Measurements from ENCODE around the gene INF2.

Gene INF2

DNA sequence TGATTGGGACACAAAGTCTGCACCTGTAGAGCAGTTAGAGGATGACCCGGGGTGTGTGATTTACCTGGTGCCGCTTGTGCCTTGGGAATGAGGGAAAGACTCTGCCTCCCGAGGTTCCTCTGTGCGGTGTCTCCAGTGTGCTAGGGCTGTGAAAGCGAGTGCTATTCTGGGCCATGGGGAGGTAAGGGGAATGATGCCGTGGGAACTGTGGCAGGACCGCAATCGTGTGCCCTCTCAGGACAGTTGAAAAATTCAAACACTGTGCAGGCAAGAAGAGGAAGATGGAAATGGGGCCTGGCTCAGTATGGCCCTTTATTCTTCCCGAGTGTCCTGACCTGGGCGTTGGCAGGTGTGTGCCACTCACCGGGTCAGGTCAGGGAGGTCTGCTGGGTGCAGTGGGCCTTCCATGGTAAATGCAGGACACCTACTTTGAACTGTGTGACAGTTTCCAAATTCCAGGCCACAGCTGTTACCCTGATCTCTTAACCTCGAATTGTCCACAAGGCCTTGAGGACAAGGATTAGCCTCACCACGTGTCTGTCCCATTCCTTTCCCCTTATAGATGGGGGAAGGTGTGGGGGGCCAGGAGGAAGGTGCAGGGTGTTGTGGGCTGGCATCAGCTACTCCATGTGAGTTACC, 64.9 kb downstream of the INF2 start:
- peaks cover 12 to 16% of the 10 kb centered on the region in 2 donors for H3K4me1 ChIP-seq (ENCODE audit: control insufficient read depth in 2 of 2, insufficient read depth in 1 of 2, low read depth in 1 of 2, low read length in 2 of 2)
- no peak overlapping the region for H3K27ac ChIP-seq (replicated peaks; ENCODE audit: low read length)
- no peak overlapping the region for H2BK120ac ChIP-seq (ENCODE audit: low read depth, low read length)
- H4K91ac ChIP-seq (ENCODE audit: low read depth, low read length, poor library complexity) = no peak overlapping the region
- no peak for DNase-seq (ENCODE audit: low spot score)
- H3K4me2 ChIP-seq (ENCODE audit: insufficient read depth, low read length, poor library complexity, severe bottlenecking) = peak overlapping the region; percentile 75
- H3K9me3 ChIP-seq (replicated peaks in 1 of 2; ENCODE audit: control insufficient read depth in 2 of 2, insufficient read depth in 1 of 2, low read depth in 1 of 2, low read length in 2 of 2) = peaks cover 9 to 19% of the 10 kb centered on the region in 2 donors
- no peak overlapping the region for H3K18ac ChIP-seq (ENCODE audit: low read length)
- H3K4ac ChIP-seq (ENCODE audit: low read length) = no peak overlapping the region
- H2BK12ac ChIP-seq (ENCODE audit: low read length) = no peak overlapping the region
- peak overlapping the region; percentile 18 for H3K23ac ChIP-seq (ENCODE audit: low read depth, low read length, poor library complexity)
- H3K9ac ChIP-seq (ENCODE audit: low read depth, low read length, poor library complexity) = no peak overlapping the region
- H2BK15ac ChIP-seq (ENCODE audit: low read length) = no peak overlapping the region
- H3K79me1 ChIP-seq (ENCODE audit: low read depth, low read length) = peaks cover 34% of the 10 kb centered on the region
- H3K36me3 ChIP-seq (replicated peaks in 1 of 2; ENCODE audit: control insufficient read depth in 2 of 2, insufficient read depth in 2 of 2, low read length in 2 of 2) = peaks cover 36 to 50% of the 10 kb centered on the region in 2 donors
- WGBS, 2 donors (ENCODE audit: extremely low coverage in 2 of 2, insufficient read length in 2 of 2, insufficient replicate concordance in 1 of 2) = no CpG with 5 or more reads among the region's 13 CpGs
- peak overlapping the region; percentile 17 to 100 for H3K4me3 ChIP-seq (ENCODE audit: low read length in 2 of 2)
- no peak overlapping the region for H2AFZ ChIP-seq (ENCODE audit: low read length)
- no peak overlapping the region for H4K8ac ChIP-seq (ENCODE audit: low read depth, low read length)
- no peak overlapping the region for H3K14ac ChIP-seq (ENCODE audit: low read length)
- H2AK5ac ChIP-seq (ENCODE audit: low read depth, low read length) = no peak overlapping the region
- no peak overlapping the region for H2BK5ac ChIP-seq (ENCODE audit: low read length)
- H3K27me3 ChIP-seq (ENCODE audit: control insufficient read depth in 3 of 3, insufficient read depth in 3 of 3, low read depth in 1 of 3, low read length in 3 of 3) = no peaks in the 10 kb centered on the region

DNA sequence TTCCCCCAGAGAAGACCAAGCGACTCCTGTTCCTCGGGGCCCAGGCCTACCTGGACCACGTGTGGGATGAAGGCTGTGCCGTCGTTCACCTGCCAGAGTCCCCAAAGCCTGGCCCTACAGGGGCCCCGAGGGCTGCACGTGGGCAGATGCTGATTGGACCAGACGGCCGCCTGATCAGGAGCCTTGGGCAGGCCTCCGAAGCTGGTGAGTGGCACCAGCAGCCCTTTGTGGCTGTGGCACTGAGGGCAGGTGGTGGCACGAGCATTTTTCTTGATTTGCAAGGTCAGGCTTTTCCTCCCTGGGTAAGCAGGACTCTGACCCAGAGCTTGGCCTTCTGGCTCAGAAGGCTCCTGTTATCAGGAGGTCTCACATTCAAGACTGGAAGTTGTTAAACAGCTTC, 66.2 kb downstream of the INF2 start:
- Histone ChIP-seq H2BK120ac (ENCODE audit: low read depth, low read length) (no peak overlapping the region), H3K4me3 (ENCODE audit: low read length in 2 of 2) (no peak overlapping the region), H3K9ac (ENCODE audit: low read depth, low read length, poor library complexity) (no peak overlapping the region), H2BK5ac (ENCODE audit: low read length) (no peak overlapping the region), H3K18ac (ENCODE audit: low read length) (no peak overlapping the region), H3K4me1 (ENCODE audit: control insufficient read depth in 2 of 2, insufficient read depth in 1 of 2, low read depth in 1 of 2, low read length in 2 of 2) (peaks cover 12 to 16% of the 10 kb centered on the region in 2 donors), H3K27me3 (ENCODE audit: control insufficient read depth in 3 of 3, insufficient read depth in 3 of 3, low read depth in 1 of 3, low read length in 3 of 3) (no peaks in the 10 kb centered on the region), H3K14ac (ENCODE audit: low read length) (no peak overlapping the region), H3K4me2 (ENCODE audit: insufficient read depth, low read length, poor library complexity, severe bottlenecking) (no peak overlapping the region), H2AK5ac (ENCODE audit: low read depth, low read length) (no peak overlapping the region), H3K4ac (ENCODE audit: low read length) (no peak overlapping the region), H3K36me3 (replicated peaks in 1 of 2; ENCODE audit: control insufficient read depth in 2 of 2, insufficient read depth in 2 of 2, low read length in 2 of 2) (peaks cover 39 to 63% of the 10 kb centered on the region in 2 donors), H3K27ac (replicated peaks; ENCODE audit: low read length) (no peak overlapping the region), H3K79me1 (ENCODE audit: low read depth, low read length) (peaks cover 43% of the 10 kb centered on the region), H2BK12ac (ENCODE audit: low read length) (no peak overlapping the region), H4K91ac (ENCODE audit: low read depth, low read length, poor library complexity) (no peak overlapping the region), H3K23ac (ENCODE audit: low read depth, low read length, poor library complexity) (no peak overlapping the region), H2BK15ac (ENCODE audit: low read length) (no peak overlapping the region), H4K8ac (ENCODE audit: low read depth, low read length) (no peak overlapping the region), H2AFZ (ENCODE audit: low read length) (no peak overlapping the region), H3K9me3 (replicated peaks in 1 of 2; ENCODE audit: control insufficient read depth in 2 of 2, insufficient read depth in 1 of 2, low read depth in 1 of 2, low read length in 2 of 2) (peaks cover 4 to 6% of the 10 kb centered on the region in 2 donors)
- no CpG with 5 or more reads among the region's 11 CpGs for WGBS, 2 donors (ENCODE audit: extremely low coverage in 2 of 2, insufficient read length in 2 of 2, insufficient replicate concordance in 1 of 2)
- DNase-seq (ENCODE audit: low spot score) = no peak

DNA sequence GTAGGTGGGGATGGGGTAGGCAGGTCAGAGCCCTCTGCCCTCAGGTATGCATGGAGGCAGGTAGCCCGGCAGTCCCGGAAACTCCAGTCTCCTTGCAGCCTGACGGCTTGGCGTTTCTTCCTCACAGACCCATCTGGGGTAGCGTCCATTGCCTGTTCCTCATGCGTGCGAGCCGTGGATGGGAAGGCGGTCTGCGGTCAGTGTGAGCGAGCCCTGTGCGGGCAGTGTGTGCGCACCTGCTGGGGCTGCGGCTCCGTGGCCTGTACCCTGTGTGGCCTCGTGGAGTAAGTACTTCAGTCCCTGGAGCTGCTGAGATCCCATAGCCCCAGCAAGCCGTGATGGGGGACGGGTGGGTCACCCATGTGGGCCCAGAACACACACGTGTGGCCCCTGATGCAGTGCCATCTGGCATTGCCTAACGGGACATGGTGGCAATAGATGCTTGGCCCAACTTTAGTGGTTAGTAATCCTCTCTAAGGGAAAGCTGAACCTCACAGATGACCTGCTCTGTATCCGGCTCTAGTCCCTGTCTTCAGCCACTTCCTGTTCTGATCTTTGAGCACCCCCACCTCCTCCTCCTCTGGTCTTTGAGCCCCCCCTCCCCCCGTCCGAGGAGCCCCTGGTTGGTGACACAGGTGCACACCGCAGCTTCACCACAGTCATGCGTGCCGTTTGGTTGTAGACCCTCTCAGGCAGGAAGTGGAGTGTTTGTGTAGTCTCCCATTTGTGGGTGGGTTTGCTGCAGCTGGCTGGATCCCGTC, 67.2 kb downstream of the INF2 start:
- Histone ChIP-seq H3K18ac (ENCODE audit: low read length) (no peak overlapping the region), H3K27ac (replicated peaks; ENCODE audit: low read length) (no peak overlapping the region), H2AK5ac (ENCODE audit: low read depth, low read length) (no peak overlapping the region), H3K14ac (ENCODE audit: low read length) (no peak overlapping the region), H2BK15ac (ENCODE audit: low read length) (no peak overlapping the region), H2BK5ac (ENCODE audit: low read length) (no peak overlapping the region), H2BK120ac (ENCODE audit: low read depth, low read length) (no peak overlapping the region), H4K91ac (ENCODE audit: low read depth, low read length, poor library complexity) (no peak overlapping the region), H3K27me3 (ENCODE audit: control insufficient read depth in 3 of 3, insufficient read depth in 3 of 3, low read depth in 1 of 3, low read length in 3 of 3) (no peaks in the 10 kb centered on the region), H2BK12ac (ENCODE audit: low read length) (no peak overlapping the region), H3K9ac (ENCODE audit: low read depth, low read length, poor library complexity) (no peak overlapping the region), H3K4me2 (ENCODE audit: insufficient read depth, low read length, poor library complexity, severe bottlenecking) (no peak overlapping the region), H3K36me3 (replicated peaks in 1 of 2; ENCODE audit: control insufficient read depth in 2 of 2, insufficient read depth in 2 of 2, low read length in 2 of 2) (peaks cover 41 to 74% of the 10 kb centered on the region in 2 donors), H3K4me1 (ENCODE audit: control insufficient read depth in 2 of 2, insufficient read depth in 1 of 2, low read depth in 1 of 2, low read length in 2 of 2) (peaks cover 12 to 16% of the 10 kb centered on the region in 2 donors), H3K79me1 (ENCODE audit: low read depth, low read length) (peaks cover 44% of the 10 kb centered on the region), H3K4me3 (ENCODE audit: low read length in 2 of 2) (peak overlapping the region in 1 of 2 donors; percentile 3), H4K8ac (ENCODE audit: low read depth, low read length) (peak overlapping the region; percentile 9), H3K4ac (ENCODE audit: low read length) (no peak overlapping the region), H2AFZ (ENCODE audit: low read length) (no peak overlapping the region), H3K23ac (ENCODE audit: low read depth, low read length, poor library complexity) (peak overlapping the region; percentile 46), H3K9me3 (replicated peaks in 1 of 2; ENCODE audit: control insufficient read depth in 2 of 2, insufficient read depth in 1 of 2, low read depth in 1 of 2, low read length in 2 of 2) (peaks cover 0 to 3% of the 10 kb centered on the region in 2 donors)
- no peak for DNase-seq (ENCODE audit: low spot score)
- no CpG with 5 or more reads among the region's 27 CpGs for WGBS, 2 donors (ENCODE audit: extremely low coverage in 2 of 2, insufficient read length in 2 of 2, insufficient replicate concordance in 1 of 2)

DNA sequence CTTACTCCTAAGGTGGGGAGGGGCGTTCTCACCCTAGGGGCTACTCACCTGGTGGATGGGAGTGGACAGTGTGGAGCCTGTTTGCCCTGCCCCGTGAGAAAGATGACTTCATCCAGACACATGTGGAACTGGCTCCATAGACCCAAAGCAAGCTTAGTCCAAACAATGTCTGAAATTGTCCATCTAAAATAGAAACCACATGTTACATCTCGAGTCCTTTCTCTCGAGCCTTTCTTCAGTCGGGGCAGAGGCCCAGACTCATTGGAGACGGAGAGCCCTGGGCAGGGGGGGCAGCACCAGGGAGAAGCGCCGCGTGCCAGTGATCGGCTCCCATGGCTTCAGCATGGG, 67.8 kb downstream of the INF2 start:
- Histone ChIP-seq H2AK5ac (ENCODE audit: low read depth, low read length) (no peak overlapping the region), H2BK15ac (ENCODE audit: low read length) (no peak overlapping the region), H2BK120ac (ENCODE audit: low read depth, low read length) (no peak overlapping the region), H3K4me3 (ENCODE audit: low read length in 2 of 2) (no peak overlapping the region), H3K4ac (ENCODE audit: low read length) (no peak overlapping the region), H3K18ac (ENCODE audit: low read length) (no peak overlapping the region), H3K9ac (ENCODE audit: low read depth, low read length, poor library complexity) (no peak overlapping the region), H4K91ac (ENCODE audit: low read depth, low read length, poor library complexity) (no peak overlapping the region), H4K8ac (ENCODE audit: low read depth, low read length) (no peak overlapping the region), H3K9me3 (replicated peaks in 1 of 2; ENCODE audit: control insufficient read depth in 2 of 2, insufficient read depth in 1 of 2, low read depth in 1 of 2, low read length in 2 of 2) (no peaks in the 10 kb centered on the region), H3K27ac (replicated peaks; ENCODE audit: low read length) (no peak overlapping the region), H3K23ac (ENCODE audit: low read depth, low read length, poor library complexity) (peak overlapping the region; percentile 46), H3K27me3 (ENCODE audit: control insufficient read depth in 3 of 3, insufficient read depth in 3 of 3, low read depth in 1 of 3, low read length in 3 of 3) (no peaks in the 10 kb centered on the region), H2AFZ (ENCODE audit: low read length) (no peak overlapping the region), H3K4me2 (ENCODE audit: insufficient read depth, low read length, poor library complexity, severe bottlenecking) (no peak overlapping the region), H3K79me1 (ENCODE audit: low read depth, low read length) (peaks cover 44% of the 10 kb centered on the region), H2BK5ac (ENCODE audit: low read length) (no peak overlapping the region), H3K36me3 (replicated peaks in 1 of 2; ENCODE audit: control insufficient read depth in 2 of 2, insufficient read depth in 2 of 2, low read length in 2 of 2) (peaks cover 41 to 79% of the 10 kb centered on the region in 2 donors), H3K4me1 (ENCODE audit: control insufficient read depth in 2 of 2, insufficient read depth in 1 of 2, low read depth in 1 of 2, low read length in 2 of 2) (peaks cover 11 to 15% of the 10 kb centered on the region in 2 donors), H2BK12ac (ENCODE audit: low read length) (no peak overlapping the region), H3K14ac (ENCODE audit: low read length) (no peak overlapping the region)
- no peak for DNase-seq (ENCODE audit: low spot score)
- no CpG with 5 or more reads among the region's 10 CpGs for WGBS, 2 donors (ENCODE audit: extremely low coverage in 2 of 2, insufficient read length in 2 of 2, insufficient replicate concordance in 1 of 2)
